Measurements from ENCODE around the gene PRM2. TPM values are rescaled to one million over a fixed set of nuclear protein-coding genes. Genes with fewer than 3 reads are reported as not detected.

PRM2 gene
- total and polyA plus RNA-seq, 2 donors (not counting 1 experiment from before 2014, with no cell fraction given) = not detected

GRCh38 chr16:11309895-11310633, 33.8 kb upstream of the PRM2 start:
- Histone ChIP-seq H3K27ac (ENCODE audit: insufficient read depth, low read length) (no peak overlapping the region), H3K4me3 (replicated peaks in 1 of 4; ENCODE audit: control extremely low read depth in 1 of 4, insufficient read depth in 1 of 4, low read depth in 3 of 4, low read length in 4 of 4) (no peak overlapping the region), H3K27me3 (ENCODE audit: control insufficient read depth, insufficient read depth, low read length) (no peaks in the 10 kb centered on the region), H2AFZ (ENCODE audit: low read length) (no peak overlapping the region), H3K9me3 (ENCODE audit: control insufficient read depth, insufficient read depth, low read depth, low read length) (no peaks in the 10 kb centered on the region), H4K20me1 (ENCODE audit: control insufficient read depth, extremely low read depth, insufficient read depth, low read length) (no peaks in the 10 kb centered on the region), H3K79me2 (ENCODE audit: control insufficient read depth, insufficient read depth, low read length) (no peaks in the 10 kb centered on the region), H3K9ac (ENCODE audit: insufficient read depth, low read length) (no peak overlapping the region), H3K36me3 (ENCODE audit: control insufficient read depth, insufficient read depth, low read length) (no peaks in the 10 kb centered on the region), H3K4me2 (ENCODE audit: extremely low read depth, insufficient read depth, low read length) (no peak overlapping the region), H3K4me1 (ENCODE audit: control insufficient read depth, extremely low read depth, insufficient read depth, low read length) (peaks cover 7% of the 10 kb centered on the region)
- TF ChIP-seq CTCF (conservative IDR thresholded peaks at IDR 0.05 in 1 of 2, IDR thresholded peaks at IDR 0.05 in 1 of 2; ENCODE audit: low read depth in 1 of 2, low read length in 2 of 2) (no peak), EZH2 (IDR thresholded peaks at IDR 0.05; ENCODE audit: low read length, missing control alignments) (no peak)
- no peak for DNase-seq (ENCODE audit: low read depth in 2 of 2)

- Histone ChIP-seq H3K27me3 (ENCODE audit: control insufficient read depth, insufficient read depth, low read length) (no peaks in the 10 kb centered on the region), H2AFZ (ENCODE audit: low read length) (no peak overlapping the region), H3K4me3 (replicated peaks in 1 of 4; ENCODE audit: control extremely low read depth in 1 of 4, insufficient read depth in 1 of 4, low read depth in 3 of 4, low read length in 4 of 4) (no peak overlapping the region), H3K9ac (ENCODE audit: insufficient read depth, low read length) (no peak overlapping the region), H3K27ac (ENCODE audit: insufficient read depth, low read length) (no peak overlapping the region), H3K79me2 (ENCODE audit: control insufficient read depth, insufficient read depth, low read length) (no peaks in the 10 kb centered on the region), H3K4me2 (ENCODE audit: extremely low read depth, insufficient read depth, low read length) (no peak overlapping the region), H4K20me1 (ENCODE audit: control insufficient read depth, extremely low read depth, insufficient read depth, low read length) (no peaks in the 10 kb centered on the region), H3K9me3 (ENCODE audit: control insufficient read depth, insufficient read depth, low read depth, low read length) (no peaks in the 10 kb centered on the region), H3K36me3 (ENCODE audit: control insufficient read depth, insufficient read depth, low read length) (no peaks in the 10 kb centered on the region), H3K4me1 (ENCODE audit: control insufficient read depth, extremely low read depth, insufficient read depth, low read length) (peaks cover 7% of the 10 kb centered on the region)
- TF ChIP-seq EZH2 (IDR thresholded peaks at IDR 0.05; ENCODE audit: low read length, missing control alignments) (no peak), CTCF (conservative IDR thresholded peaks at IDR 0.05 in 1 of 2, IDR thresholded peaks at IDR 0.05 in 1 of 2; ENCODE audit: low read depth in 1 of 2, low read length in 2 of 2) (no peak)
- DNase-seq (ENCODE audit: low read depth in 2 of 2) = no peak
These were observed 32.4 kb upstream of the PRM2 start for GRCh38 chr16:11308493-11309283.

- Histone ChIP-seq H3K9me3 (ENCODE audit: control insufficient read depth, insufficient read depth, low read depth, low read length) (no peaks in the 10 kb centered on the region), H3K4me2 (ENCODE audit: extremely low read depth, insufficient read depth, low read length) (no peak overlapping the region), H3K27ac (ENCODE audit: insufficient read depth, low read length) (no peak overlapping the region), H3K27me3 (ENCODE audit: control insufficient read depth, insufficient read depth, low read length) (no peaks in the 10 kb centered on the region), H3K4me3 (replicated peaks in 1 of 4; ENCODE audit: control extremely low read depth in 1 of 4, insufficient read depth in 1 of 4, low read depth in 3 of 4, low read length in 4 of 4) (no peak overlapping the region), H2AFZ (ENCODE audit: low read length) (no peak overlapping the region), H3K4me1 (ENCODE audit: control insufficient read depth, extremely low read depth, insufficient read depth, low read length) (peaks cover 5% of the 10 kb centered on the region), H4K20me1 (ENCODE audit: control insufficient read depth, extremely low read depth, insufficient read depth, low read length) (no peaks in the 10 kb centered on the region), H3K9ac (ENCODE audit: insufficient read depth, low read length) (no peak overlapping the region), H3K36me3 (ENCODE audit: control insufficient read depth, insufficient read depth, low read length) (no peaks in the 10 kb centered on the region), H3K79me2 (ENCODE audit: control insufficient read depth, insufficient read depth, low read length) (no peaks in the 10 kb centered on the region)
- TF ChIP-seq EZH2 (IDR thresholded peaks at IDR 0.05; ENCODE audit: low read length, missing control alignments) (no peak), CTCF (conservative IDR thresholded peaks at IDR 0.05 in 1 of 2, IDR thresholded peaks at IDR 0.05 in 1 of 2; ENCODE audit: low read depth in 1 of 2, low read length in 2 of 2) (no peak)
- DNase-seq (ENCODE audit: low read depth in 2 of 2) = no peak
These were observed 31.6 kb upstream of the PRM2 start for GRCh38 chr16:11307639-11308492.

Data from fibroblast of lung (primary cell).